PFSK-1 (cell line): ENCODE measurements around the gene LRRC36.

Experiments
- FOXP2 ChIP-seq: optimal IDR thresholded peaks from 2 replicates; pipeline ENCODE3; 2011; ENCODE audit warnings: borderline replicate concordance, control low read depth, inconsistent platforms; ENCODE audit not compliant: insufficient read depth; ENCODE audit errors: extremely low read length, extremely low read depth
- POLR2AphosphoS5 ChIP-seq: IDR thresholded peaks from 2 replicates; pipeline ENCODE4 v1.6.1; 2012; ENCODE audit warnings: low read depth, mild to moderate bottlenecking, control low read depth, low read length, moderate library complexity
- SIN3A ChIP-seq: IDR thresholded peaks from 2 replicates; pipeline ENCODE4 v1.6.1; 2012; ENCODE audit warnings: mild to moderate bottlenecking, low read length, moderate library complexity, borderline replicate concordance; ENCODE audit not compliant: insufficient read depth
- TAF1 ChIP-seq: IDR thresholded peaks from 2 replicates; pipeline ENCODE4 v1.6.1; 2012; ENCODE audit warnings: low read length, control low read depth, borderline replicate concordance; ENCODE audit not compliant: insufficient read depth
- TF ChIP-seq, protein P1 (sequence below), 2 experiments: IDR thresholded peaks; 2 replicates each; pipeline versions ENCODE4 v1.6.1 to v1.8.0; 2011 to 2012; ENCODE audit warnings: low read depth in 2 of 2, low read length in 2 of 2, control low read depth in 1 of 2, inconsistent platforms in 1 of 2, mild to moderate bottlenecking in 1 of 2, moderate library complexity in 1 of 2; ENCODE audit not compliant: insufficient read depth in 1 of 2

Gene LRRC36

DNA sequence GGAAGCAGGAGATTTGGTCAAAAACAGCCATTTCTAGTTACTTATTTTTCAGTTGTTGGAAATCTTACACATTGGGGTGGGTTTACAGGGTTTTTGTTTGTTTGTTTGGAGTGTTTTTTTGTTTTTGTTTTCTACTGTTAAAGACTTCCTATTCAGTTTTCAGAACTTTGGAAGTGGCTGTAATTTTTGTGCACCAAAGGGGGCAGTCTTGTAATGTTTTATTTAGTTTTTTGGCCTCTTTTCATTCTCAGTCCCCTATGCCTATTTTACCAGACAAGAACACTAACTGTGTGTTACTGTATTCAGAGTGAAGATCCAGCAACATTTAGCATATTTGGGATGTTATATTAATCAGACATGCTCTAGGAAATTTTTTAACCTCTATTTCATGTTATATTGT lies 46.0 kb downstream of the LRRC36 start:
- no peak for TF ChIP-seq FOXP2
- TF ChIP-seq POLR2AphosphoS5 = no peak
- TF ChIP-seq, protein P1, sequence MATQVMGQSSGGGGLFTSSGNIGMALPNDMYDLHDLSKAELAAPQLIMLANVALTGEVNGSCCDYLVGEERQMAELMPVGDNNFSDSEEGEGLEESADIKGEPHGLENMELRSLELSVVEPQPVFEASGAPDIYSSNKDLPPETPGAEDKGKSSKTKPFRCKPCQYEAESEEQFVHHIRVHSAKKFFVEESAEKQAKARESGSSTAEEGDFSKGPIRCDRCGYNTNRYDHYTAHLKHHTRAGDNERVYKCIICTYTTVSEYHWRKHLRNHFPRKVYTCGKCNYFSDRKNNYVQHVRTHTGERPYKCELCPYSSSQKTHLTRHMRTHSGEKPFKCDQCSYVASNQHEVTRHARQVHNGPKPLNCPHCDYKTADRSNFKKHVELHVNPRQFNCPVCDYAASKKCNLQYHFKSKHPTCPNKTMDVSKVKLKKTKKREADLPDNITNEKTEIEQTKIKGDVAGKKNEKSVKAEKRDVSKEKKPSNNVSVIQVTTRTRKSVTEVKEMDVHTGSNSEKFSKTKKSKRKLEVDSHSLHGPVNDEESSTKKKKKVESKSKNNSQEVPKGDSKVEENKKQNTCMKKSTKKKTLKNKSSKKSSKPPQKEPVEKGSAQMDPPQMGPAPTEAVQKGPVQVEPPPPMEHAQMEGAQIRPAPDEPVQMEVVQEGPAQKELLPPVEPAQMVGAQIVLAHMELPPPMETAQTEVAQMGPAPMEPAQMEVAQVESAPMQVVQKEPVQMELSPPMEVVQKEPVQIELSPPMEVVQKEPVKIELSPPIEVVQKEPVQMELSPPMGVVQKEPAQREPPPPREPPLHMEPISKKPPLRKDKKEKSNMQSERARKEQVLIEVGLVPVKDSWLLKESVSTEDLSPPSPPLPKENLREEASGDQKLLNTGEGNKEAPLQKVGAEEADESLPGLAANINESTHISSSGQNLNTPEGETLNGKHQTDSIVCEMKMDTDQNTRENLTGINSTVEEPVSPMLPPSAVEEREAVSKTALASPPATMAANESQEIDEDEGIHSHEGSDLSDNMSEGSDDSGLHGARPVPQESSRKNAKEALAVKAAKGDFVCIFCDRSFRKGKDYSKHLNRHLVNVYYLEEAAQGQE (IDR thresholded peaks at IDR 0.05; ENCODE audit: insufficient read depth in 1 of 2, low read depth in 2 of 2, low read length in 2 of 2) = no peak
- no peak for TF ChIP-seq TAF1
- TF ChIP-seq SIN3A = no peak

DNA sequence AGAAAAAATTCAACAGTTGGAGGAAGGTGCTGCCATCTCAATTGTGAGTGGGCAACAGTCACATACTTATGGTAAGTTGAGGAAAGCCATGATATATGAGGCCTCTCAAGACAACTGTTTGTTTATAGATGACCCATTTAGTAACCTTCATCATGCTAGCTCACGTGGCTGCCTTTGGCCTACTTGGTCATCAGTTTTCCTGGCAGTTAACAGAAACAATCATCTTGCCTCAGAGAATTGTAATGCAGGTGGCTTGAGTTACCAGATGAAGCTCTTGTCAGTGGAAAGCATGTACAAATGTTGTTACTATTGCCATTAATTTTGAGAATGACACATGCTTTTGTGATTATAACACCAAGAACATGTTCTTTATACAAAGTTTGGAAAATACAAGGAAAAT lies 52.0 kb downstream of the LRRC36 start:
- TF ChIP-seq, protein P1 (IDR thresholded peaks at IDR 0.05; ENCODE audit: insufficient read depth in 1 of 2, low read depth in 2 of 2, low read length in 2 of 2) = no peak
- TF ChIP-seq POLR2AphosphoS5 (no peak), TAF1 (no peak), SIN3A (no peak), FOXP2 (no peak)

DNA sequence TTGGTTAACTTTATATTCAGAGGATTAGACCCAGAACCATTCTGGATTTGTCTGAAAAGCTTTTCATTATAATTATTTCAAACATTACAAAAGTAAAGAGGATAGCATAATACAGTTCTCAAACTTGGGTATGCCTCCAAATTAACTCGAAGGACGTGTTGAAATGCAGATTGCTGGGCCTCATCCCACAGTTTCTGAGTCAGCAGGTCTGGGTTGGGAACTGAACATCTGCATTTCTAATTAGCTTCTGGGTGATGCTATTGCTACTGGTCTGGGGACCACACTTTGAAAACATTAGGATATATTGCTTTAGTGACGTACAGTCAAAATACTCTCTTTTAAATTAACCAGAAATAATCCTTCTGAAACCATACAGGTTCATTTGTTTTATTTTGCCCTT lies 56.7 kb downstream of the LRRC36 start:
- TF ChIP-seq, protein P1 (IDR thresholded peaks at IDR 0.05; ENCODE audit: insufficient read depth in 1 of 2, low read depth in 2 of 2, low read length in 2 of 2) = no peak
- TF ChIP-seq TAF1 (no peak), POLR2AphosphoS5 (no peak), SIN3A (no peak), FOXP2 (no peak)

DNA sequence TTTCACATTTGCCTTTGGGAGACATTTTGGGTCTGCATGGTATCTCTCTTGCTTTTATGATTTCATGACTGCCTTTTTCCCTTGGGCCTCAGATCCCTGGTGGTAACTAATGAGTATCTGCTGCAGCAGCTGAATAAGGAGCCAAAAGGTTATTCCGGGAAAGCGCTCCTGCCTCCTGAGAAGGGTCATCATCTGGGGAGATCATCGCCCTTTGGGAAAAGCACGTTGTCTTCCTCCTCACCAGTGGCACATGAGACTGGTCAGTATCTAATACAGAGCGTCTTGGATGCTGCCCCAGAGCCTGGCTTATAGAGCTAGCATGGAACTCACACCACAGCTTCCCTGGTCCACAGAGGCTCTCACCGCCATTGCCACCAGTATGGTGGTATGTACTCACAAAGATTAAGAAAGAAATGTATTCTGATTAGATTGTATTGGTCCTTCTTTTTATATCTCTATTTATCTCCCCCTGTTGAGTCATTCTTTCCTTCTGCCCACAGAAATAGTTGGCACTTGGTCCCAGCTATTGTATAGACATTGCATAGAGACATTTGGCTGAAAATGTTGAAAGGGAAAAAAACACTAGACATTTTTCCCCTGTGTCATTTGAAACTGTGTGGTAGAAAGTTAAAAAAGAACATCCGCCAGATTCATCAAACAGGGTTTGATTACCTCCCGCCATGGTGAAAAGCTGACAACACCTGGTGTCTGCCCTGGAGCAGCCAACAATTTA lies 58.3 kb downstream of the LRRC36 start:
- no peak for TF ChIP-seq TAF1
- no peak for TF ChIP-seq POLR2AphosphoS5
- TF ChIP-seq FOXP2 = no peak
- TF ChIP-seq, protein P1 (IDR thresholded peaks at IDR 0.05; ENCODE audit: insufficient read depth in 1 of 2, low read depth in 2 of 2, low read length in 2 of 2) = no peak
- no peak for TF ChIP-seq SIN3A
